Activated CD8-positive, alpha-beta memory T cell treated with anti-CD3 and anti-CD28 coated beads, Interleukin-2, amount 10 ng/mL, durations not matched to agents 7 days and 5 days (primary cell): Measurements from ENCODE around the gene DUSP1. TPM values are rescaled to one million over a fixed set of nuclear protein-coding genes. Genes with fewer than 3 reads are reported as not detected.

Source experiments
- ATAC-seq: fragments of 150-1000 bp; cut with Tn5 transposase; one replicate; pipeline ENCODE4 v1.10.0; 2021; ENCODE audit warnings: moderate library complexity
- CTCF ChIA-PET: fragments of 350-600 bp; sonication (Branson Sonifier 250); formaldehyde crosslinking; loops from one replicate; lab custom pipeline; 2021; ENCODE audit warnings: antibody characterized with exemption; lab: Charles Lee
- DNase-seq: peaks from one replicate; pipeline ENCODE4 v3.0.0-alpha.2; 2020
- H3K27ac Mint-ChIP-seq: one replicate; pipeline ENCODE4 v1.8.0; 2021; ENCODE audit warnings: mild to moderate bottlenecking, mixed read lengths
- H3K27me3 Mint-ChIP-seq: one replicate; pipeline ENCODE4 v1.8.0; 2021; ENCODE audit warnings: mixed read lengths
- H3K36me3 Mint-ChIP-seq: one replicate; pipeline ENCODE4 v1.8.0; 2021; ENCODE audit warnings: mild to moderate bottlenecking, mixed read lengths
- H3K4me1 Mint-ChIP-seq: one replicate; pipeline ENCODE4 v1.8.0; 2021; ENCODE audit warnings: mixed read lengths
- H3K4me3 Mint-ChIP-seq: one replicate; pipeline ENCODE4 v1.8.0; 2021; ENCODE audit warnings: mild to moderate bottlenecking, moderate library complexity, mixed read lengths
- H3K9me3 Mint-ChIP-seq: one replicate; pipeline ENCODE4 v1.8.0; 2022; ENCODE audit warnings: low read depth, mixed read lengths
- total RNA-seq, 2 experiments: library from RNA; stranded (reverse); gene quantifications; one replicate each; pipeline ENCODE4 v1.2.3, GENCODE V29; 2021

Gene DUSP1
- total RNA-seq, 2 experiments from 2014 or later = 6.5 to 32.5 TPM

GRCh38 chr5:172770374-172770674, 671 bp downstream of the DUSP1 start:
- DNase-seq (no peak), ATAC-seq (no peak)
- Mint-ChIP-seq H3K4me1 (peaks cover 41% of the 10 kb centered on the region), H3K27me3 (no peaks in the 10 kb centered on the region), H3K9me3 (no peaks in the 10 kb centered on the region), H3K27ac (peak overlapping the region; percentile 70), H3K4me3 (peak overlapping the region; percentile 82), H3K36me3 (peaks cover 13% of the 10 kb centered on the region)
- CTCF ChIA-PET = interaction anchor here (1.1 to 4.1 kb wide), 9 partner anchors 27 to 189 kb away, joined by 3 to 30 read pairs (median 5); partner anchors contain the start of gene RPL26L1

DNA sequence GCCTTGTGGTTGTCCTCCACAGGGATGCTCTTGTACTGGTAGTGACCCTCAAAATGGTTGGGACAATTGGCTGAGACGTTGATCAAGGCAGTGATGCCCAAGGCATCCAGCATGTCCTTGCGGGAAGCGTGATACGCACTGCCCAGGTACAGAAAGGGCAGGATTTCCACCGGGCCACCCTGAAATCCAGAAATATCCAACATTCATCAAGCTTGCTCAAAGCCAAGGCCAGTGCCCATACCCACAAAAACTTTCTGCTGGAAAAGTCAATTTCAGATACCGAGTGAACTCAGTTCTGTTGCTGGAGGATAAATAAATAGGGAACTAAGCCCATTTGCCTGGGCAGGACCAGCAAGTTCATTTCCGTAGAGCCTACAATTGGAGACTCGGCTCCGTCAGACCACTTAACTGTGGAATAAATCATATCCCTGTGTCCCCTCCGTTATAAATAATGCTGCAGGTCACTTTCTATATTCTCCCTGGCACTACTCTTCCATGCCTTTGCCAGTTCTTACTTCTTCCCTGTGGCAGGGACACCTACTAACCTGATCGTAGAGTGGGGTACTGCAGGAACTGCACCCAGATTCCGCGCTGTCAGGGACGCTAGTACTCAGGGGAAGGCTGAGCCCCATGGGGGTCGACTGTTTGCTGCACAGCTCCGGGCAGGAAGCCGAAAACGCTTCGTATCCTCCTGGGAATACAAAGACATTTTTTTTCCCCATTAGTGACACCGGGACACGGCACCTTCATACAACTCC, 1.2 kb downstream of the DUSP1 start:
- ATAC-seq (no peak), DNase-seq (no peak)
- H3K9me3 Mint-ChIP-seq = no peaks in the 10 kb centered on the region
- H3K27ac Mint-ChIP-seq = peak overlapping the region; percentile 70
- CTCF ChIA-PET = interaction anchor here (1.3 to 4.1 kb wide), 9 partner anchors 28 to 189 kb away, joined by 3 to 30 read pairs (median 5); partner anchors contain the start of gene RPL26L1
- no peaks in the 10 kb centered on the region for H3K27me3 Mint-ChIP-seq
- H3K36me3 Mint-ChIP-seq = peaks cover 13% of the 10 kb centered on the region
- peak overlapping the region; percentile 82 for H3K4me3 Mint-ChIP-seq
- peaks cover 45% of the 10 kb centered on the region for H3K4me1 Mint-ChIP-seq

- peak overlapping the region; percentile 82 for H3K4me3 Mint-ChIP-seq
- DNase-seq = no peak
- H3K9me3 Mint-ChIP-seq = no peaks in the 10 kb centered on the region
- H3K4me1 Mint-ChIP-seq = peaks cover 47% of the 10 kb centered on the region
- peak overlapping the region; percentile 38 for H3K27ac Mint-ChIP-seq
- H3K36me3 Mint-ChIP-seq = peaks cover 13% of the 10 kb centered on the region
- no peak for ATAC-seq
- CTCF ChIA-PET = interaction anchor here (1.3 to 3.1 kb wide), 3 partner anchors 52 to 164 kb away, joined by 5 to 20 read pairs (median 5); no protein-coding TSS in a partner anchor
- H3K27me3 Mint-ChIP-seq = no peaks in the 10 kb centered on the region
Measured at GRCh38 chr5:172769342-172769615, 1.7 kb downstream of the DUSP1 start.

GRCh38 chr5:172768573-172769341, 2.2 kb downstream of the DUSP1 start:
- Mint-ChIP-seq H3K27ac (no peak overlapping the region), H3K9me3 (no peaks in the 10 kb centered on the region), H3K36me3 (peaks cover 13% of the 10 kb centered on the region), H3K4me3 (peak overlapping the region; percentile 82), H3K27me3 (no peaks in the 10 kb centered on the region), H3K4me1 (peaks cover 47% of the 10 kb centered on the region)
- CTCF ChIA-PET = interaction anchor here (1.7 to 3.1 kb wide), 2 partner anchors 55 to 164 kb away, joined by 5 to 20 read pairs; no protein-coding TSS in a partner anchor
- ATAC-seq (no peak), DNase-seq (no peak)

GRCh38 chr5:172768098-172768572, 2.9 kb downstream of the DUSP1 start:
- CTCF ChIA-PET = interaction anchor here (1.7 to 3.1 kb wide), 2 partner anchors 55 to 165 kb away, joined by 5 to 20 read pairs; no protein-coding TSS in a partner anchor
- ATAC-seq (no peak), DNase-seq (no peak)
- Mint-ChIP-seq H3K9me3 (no peaks in the 10 kb centered on the region), H3K4me1 (peaks cover 43% of the 10 kb centered on the region), H3K4me3 (no peak overlapping the region), H3K27me3 (no peaks in the 10 kb centered on the region), H3K36me3 (peaks cover 13% of the 10 kb centered on the region), H3K27ac (no peak overlapping the region)

- H3K9me3 Mint-ChIP-seq = no peaks in the 10 kb centered on the region
- ATAC-seq (no peak), DNase-seq (no peak)
- H3K4me3 Mint-ChIP-seq = no peak overlapping the region
- H3K27me3 Mint-ChIP-seq = no peaks in the 10 kb centered on the region
- H3K36me3 Mint-ChIP-seq = peaks cover 13% of the 10 kb centered on the region
- H3K27ac Mint-ChIP-seq = peak overlapping the region; percentile 90
- peaks cover 30% of the 10 kb centered on the region for H3K4me1 Mint-ChIP-seq
- CTCF ChIA-PET = no interaction called here
Measured at GRCh38 chr5:172766287-172767108, 4.5 kb downstream of the DUSP1 start.

GRCh38 chr5:172765766-172766286, 5.2 kb downstream of the DUSP1 start:
- peaks cover 13% of the 10 kb centered on the region for H3K36me3 Mint-ChIP-seq
- CTCF ChIA-PET = interaction anchor here (1.3 to 1.6 kb wide), 4 partner anchors 42 to 165 kb away, joined by 3 to 11 read pairs (median 4); no protein-coding TSS in a partner anchor
- peak overlapping the region; percentile 77 for H3K4me3 Mint-ChIP-seq
- H3K4me1 Mint-ChIP-seq = peaks cover 29% of the 10 kb centered on the region
- peak overlapping the region; percentile 90 for H3K27ac Mint-ChIP-seq
- no peaks in the 10 kb centered on the region for H3K27me3 Mint-ChIP-seq
- DNase-seq = no peak
- no peak for ATAC-seq
- no peaks in the 10 kb centered on the region for H3K9me3 Mint-ChIP-seq

GRCh38 chr5:172764861-172765765, 5.9 kb downstream of the DUSP1 start:
- Mint-ChIP-seq H3K27ac (peak overlapping the region; percentile 90), H3K9me3 (no peaks in the 10 kb centered on the region), H3K27me3 (no peaks in the 10 kb centered on the region), H3K36me3 (peaks cover 13% of the 10 kb centered on the region), H3K4me1 (peaks cover 28% of the 10 kb centered on the region), H3K4me3 (peak overlapping the region; percentile 77)
- DNase-seq = peak; percentile 98
- CTCF ChIA-PET = interaction anchor here (1.2 to 1.6 kb wide), 5 partner anchors 13 to 166 kb away, joined by 3 to 11 read pairs (median 5); no protein-coding TSS in a partner anchor
- peak; percentile 74 for ATAC-seq

DNA sequence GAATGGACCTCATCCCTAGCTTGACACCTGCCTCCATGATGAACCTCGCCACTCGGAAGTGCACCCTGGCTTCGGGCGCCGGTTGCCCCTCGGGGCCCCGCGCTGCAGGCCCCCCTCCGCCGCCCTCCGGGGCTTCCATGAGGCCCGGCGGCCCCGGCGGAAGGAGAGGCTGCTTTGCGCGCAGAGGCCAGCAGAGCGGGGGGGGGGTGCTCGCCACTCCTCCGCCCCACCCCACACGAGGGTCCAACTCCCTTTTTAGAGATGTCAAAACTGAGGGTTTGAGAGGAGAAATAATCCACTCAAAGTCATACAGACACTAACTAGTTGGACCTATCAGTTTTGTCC, 7.9 kb downstream of the DUSP1 start:
- H3K4me1 Mint-ChIP-seq = peaks cover 17% of the 10 kb centered on the region
- peaks cover 3% of the 10 kb centered on the region for H3K36me3 Mint-ChIP-seq
- CTCF ChIA-PET = no interaction called here
- DNase-seq (no peak), ATAC-seq (no peak)
- no peak overlapping the region for H3K27ac Mint-ChIP-seq
- peaks cover 4% of the 10 kb centered on the region for H3K27me3 Mint-ChIP-seq
- no peaks in the 10 kb centered on the region for H3K9me3 Mint-ChIP-seq
- no peak overlapping the region for H3K4me3 Mint-ChIP-seq

- ATAC-seq (no peak), DNase-seq (no peak)
- H3K4me3 Mint-ChIP-seq = no peak overlapping the region
- H3K9me3 Mint-ChIP-seq = no peaks in the 10 kb centered on the region
- H3K27me3 Mint-ChIP-seq = peaks cover 4% of the 10 kb centered on the region
- peaks cover 17% of the 10 kb centered on the region for H3K4me1 Mint-ChIP-seq
- H3K36me3 Mint-ChIP-seq = peaks cover 2% of the 10 kb centered on the region
- no peak overlapping the region for H3K27ac Mint-ChIP-seq
- CTCF ChIA-PET = no interaction called here
Measured at GRCh38 chr5:172762214-172763119, 8.5 kb downstream of the DUSP1 start.

- ATAC-seq (no peak), DNase-seq (no peak)
- Mint-ChIP-seq H3K4me3 (no peak overlapping the region), H3K9me3 (no peaks in the 10 kb centered on the region), H3K27me3 (peaks cover 4% of the 10 kb centered on the region), H3K36me3 (no peaks in the 10 kb centered on the region), H3K27ac (no peak overlapping the region), H3K4me1 (peaks cover 14% of the 10 kb centered on the region)
- CTCF ChIA-PET = interaction anchor here (0.5 to 2.4 kb wide), 10 partner anchors 11 to 172 kb away, joined by 3 to 11 read pairs (median 3); no protein-coding TSS in a partner anchor
Measured at GRCh38 chr5:172760959-172761358, 10.0 kb downstream of the DUSP1 start.
